Subcutaneous preadipocyte (primary cell): ENCODE data around the gene UBR2. TPM values are rescaled to one million over a fixed set of nuclear protein-coding genes. Genes with fewer than 3 reads are reported as not detected.

Source experiments
- small RNA-seq: library from RNA; depleted of rRNA; stranded (forward); fragments of <200 nt; gene quantifications from one replicate; pipeline ENCODE3, GENCODE V24; 2012
- total RNA-seq: library from RNA; depleted of rRNA; stranded (reverse); fragments of >200 nt; gene quantifications from 2 replicates; pipeline ENCODE4 v1.2.3, GENCODE V29; 2012

Gene UBR2
- total RNA-seq = 24.6 and 29.5 TPM in 2 replicates

DNA sequence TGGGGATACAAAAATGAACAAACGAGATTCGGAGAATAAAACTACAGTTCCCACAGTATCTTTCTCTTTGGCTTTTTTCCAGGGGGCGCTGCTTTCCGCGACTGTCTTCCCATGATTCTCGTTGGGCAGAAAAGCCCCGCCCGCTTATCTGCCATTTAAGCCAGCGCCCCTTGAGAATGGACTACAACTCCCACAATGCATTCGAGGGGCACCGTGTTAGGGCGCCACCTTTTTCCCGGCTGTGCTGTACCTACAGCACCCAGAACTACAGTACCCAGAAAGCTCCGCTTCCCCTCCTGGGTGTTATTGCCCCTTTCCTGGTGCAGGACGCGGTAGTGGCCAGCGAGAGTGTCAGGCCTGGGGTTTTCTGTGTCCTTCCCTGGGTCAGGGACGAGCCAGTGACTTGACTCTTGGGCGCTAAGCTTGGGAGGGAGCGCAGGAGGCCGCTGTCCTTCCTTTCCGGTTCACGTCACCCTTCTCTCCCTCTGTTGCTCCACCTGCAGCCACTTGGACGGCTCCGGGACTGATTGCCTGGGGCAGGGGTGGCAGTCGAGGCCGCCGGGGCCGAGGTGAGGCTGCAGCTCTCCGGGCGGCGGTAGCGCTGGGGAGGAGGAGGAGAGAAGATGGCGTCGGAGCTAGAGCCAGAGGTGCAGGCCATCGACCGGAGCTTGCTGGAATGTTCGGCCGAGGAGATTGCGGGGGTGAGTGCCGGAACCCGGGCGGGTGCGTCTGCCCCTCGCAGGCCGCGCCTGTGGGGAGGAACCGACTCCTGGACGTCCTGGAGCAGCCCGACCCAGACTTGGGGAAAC is at the start of gene UBR2:
Gene UBR2, plus strand, starts transcription at position 333 of the 809 bp plus-strand sequence. Its CDS starts 291 bp downstream, at position 624.

DNA sequence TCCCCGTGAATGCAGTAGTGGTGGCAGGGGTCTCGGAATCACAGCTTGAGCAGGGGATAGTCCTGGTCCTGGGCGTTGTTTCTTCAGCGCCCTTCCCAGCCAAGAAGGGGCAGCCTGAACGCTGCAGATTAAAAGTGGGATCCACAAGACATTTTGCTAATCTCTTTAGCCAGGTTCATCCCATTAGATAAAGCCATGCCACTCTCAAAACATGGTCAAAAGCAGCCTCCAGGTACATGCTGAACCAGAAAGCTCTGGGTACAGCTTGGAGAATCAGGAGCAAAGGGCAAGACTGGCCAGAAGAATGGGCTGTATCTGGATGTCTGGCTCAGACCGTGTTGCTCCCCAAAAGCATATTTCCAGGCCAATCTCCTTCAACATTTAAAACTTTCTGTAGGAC is 158.7 kb downstream of the UBR2 start, which contains the start of gene PRPH2:
Gene PRPH2, minus strand, starts transcription at position 101 of the 400 bp plus-strand sequence. CDS start 263 bp downstream, outside the sequence.

Small RNA genes within 50 kb of the gene (small RNA-seq; reads per million reads assigned to genes)
- gene RNU6-890P = not detected

Other genes with a start within 250 kb of the UBR2 start
- 6.6 and 10.0 TPM in 2 replicates for gene TRERF1, start 112.1 kb upstream of the UBR2 start, total RNA-seq
- 0.73 and 0.78 TPM in 2 replicates for gene PRPH2, start 158.6 kb downstream of the UBR2 start, total RNA-seq
- gene TBCC, start 182.1 kb downstream of the UBR2 start, total RNA-seq = 26.6 and 29.8 TPM in 2 replicates
- gene BICRAL, start 218.0 kb downstream of the UBR2 start, total RNA-seq = 5.9 and 6.5 TPM in 2 replicates